Right kidney (tissue), 1 donor: Measurements from ENCODE around the gene BORCS8.
"Not testable (repeated sequence)": the region's sequence is repeated elsewhere in the genome, so short reads cannot be mapped to it uniquely, and the experiment has no call there.

Experiments
- DNase-seq: peaks from one replicate; pipeline ENCODE4 v3.0.0-alpha.2; 2016

The BORCS8 gene

DNA sequence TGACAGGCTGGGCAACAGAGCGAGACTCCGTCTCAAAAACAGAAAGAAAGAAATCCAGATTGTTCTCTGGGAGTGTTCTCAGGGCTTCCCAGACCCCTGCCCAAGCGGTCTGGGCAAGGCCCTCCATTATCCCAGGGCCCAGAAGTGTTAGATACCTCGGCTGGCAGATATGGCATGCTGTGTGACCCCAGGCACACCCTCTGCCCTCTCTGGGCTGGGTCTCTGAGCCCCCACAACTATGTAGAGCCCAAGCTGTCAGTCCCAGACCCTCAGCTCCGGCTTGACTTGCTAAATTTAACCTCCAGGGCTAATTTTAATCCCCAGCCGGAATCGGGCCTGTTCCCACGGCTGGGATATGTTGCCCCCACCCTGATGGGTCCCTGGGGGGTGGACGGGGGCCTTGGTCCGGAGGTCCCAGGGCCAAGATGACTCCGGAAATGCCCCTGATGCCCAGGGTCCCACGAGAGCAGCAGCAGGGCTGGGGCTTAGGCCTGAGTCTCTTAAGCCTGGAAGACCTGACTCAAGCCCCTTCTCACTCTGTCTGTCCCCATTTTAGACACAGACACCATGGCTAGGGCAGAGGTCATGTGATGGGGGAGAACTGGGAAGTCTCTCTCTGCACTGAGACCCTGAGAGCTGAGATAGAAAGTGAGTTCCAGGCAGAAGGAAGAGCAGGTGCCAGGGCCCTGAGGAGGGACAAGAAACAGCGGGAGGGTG, 39.1 kb downstream of the BORCS8 start:
- no peak for DNase-seq

- no peak for DNase-seq
These were observed 40.5 kb downstream of the BORCS8 start for GRCh38 chr19:19151418-19151817.

DNA sequence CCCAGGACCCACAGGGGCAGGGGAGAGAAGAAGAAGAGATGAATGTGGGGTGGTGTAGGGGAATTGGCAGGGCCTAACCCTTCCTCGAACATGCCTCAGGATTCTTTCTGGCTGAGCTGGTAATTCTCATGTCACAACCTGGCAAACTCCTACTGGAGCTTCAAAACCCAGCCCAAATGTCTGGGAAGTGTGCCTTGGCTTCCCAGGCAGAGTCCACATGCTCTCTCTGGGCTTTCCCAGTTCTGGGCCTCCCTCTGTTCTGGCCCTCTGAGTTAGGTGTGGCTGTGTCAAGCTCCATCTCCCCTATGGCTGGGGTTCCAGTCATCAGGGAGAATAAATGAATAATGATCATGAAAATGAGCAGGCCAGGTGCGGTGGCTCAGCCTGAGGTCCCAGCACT, 42.5 kb downstream of the BORCS8 start:
- no peak for DNase-seq

DNA sequence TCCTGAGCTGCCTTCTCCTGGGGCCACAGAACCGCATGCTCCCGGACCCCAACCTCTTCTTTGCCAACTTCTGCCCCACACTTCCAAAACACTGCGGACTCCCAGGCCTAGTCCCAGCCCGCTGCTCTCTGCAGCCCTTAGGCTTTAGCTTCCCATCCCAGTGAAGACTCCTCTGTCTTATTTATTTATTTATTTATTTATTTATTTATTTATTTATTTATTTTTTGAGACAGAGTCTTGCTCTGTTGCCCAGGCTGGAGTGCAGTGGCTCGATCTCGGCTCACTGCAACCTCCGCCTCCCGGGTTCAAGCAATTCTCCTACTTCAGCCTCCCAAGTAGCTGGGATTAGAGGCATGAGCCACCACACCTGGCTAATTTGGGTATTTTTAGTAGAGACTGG, 43.4 kb downstream of the BORCS8 start:
- DNase-seq: not testable (repeated sequence)

DNA sequence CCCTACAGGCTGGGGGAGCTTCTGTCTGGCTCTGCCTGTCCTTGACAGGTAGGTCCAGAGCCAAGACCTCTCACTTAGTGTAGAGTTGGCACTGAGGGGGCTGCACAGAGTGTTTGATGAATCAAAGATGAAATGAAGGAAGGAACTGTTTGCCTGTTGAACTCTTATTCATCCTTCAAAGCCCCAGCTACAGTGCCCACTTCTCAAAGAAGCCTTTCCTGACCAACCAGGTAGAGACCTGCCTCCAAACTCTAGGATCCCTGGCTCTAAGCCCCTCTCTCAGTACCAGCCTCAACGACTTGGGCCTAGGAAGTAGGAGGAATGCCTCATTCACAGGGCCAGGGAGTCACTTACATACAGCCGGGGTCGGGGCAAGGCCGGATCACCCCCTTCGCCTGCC, 44.6 kb downstream of the BORCS8 start:
- DNase-seq: no peak

- no peak for DNase-seq
These were observed 45.1 kb downstream of the BORCS8 start for GRCh38 chr19:19146865-19147264.

- peak; percentile 55 for DNase-seq
These were observed 46.0 kb downstream of the BORCS8 start for GRCh38 chr19:19145684-19146608.

DNA sequence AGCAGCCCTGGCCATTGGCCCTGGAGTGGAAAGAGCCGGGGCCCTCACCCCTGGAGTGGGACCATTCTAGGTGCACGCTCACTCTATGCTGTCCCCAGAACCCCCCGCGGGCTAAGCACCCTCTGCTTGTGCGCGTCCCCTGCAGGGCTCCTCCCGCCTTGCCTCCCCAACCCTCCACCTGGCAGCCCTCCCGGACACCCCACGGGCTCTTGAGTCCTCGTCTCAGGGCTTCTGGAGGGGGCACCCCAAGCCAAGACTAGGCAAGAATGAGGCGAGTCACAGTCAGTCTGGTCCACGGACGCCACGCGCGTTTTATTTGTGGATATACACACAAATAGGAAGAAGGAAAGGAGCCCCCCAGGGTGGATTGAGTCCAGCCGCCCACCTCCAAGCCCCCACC, 46.7 kb downstream of the BORCS8 start:
- DNase-seq: no peak

GRCh38 chr19:19142347-19142746, 49.6 kb downstream of the BORCS8 start:
- DNase-seq: no peak

DNA sequence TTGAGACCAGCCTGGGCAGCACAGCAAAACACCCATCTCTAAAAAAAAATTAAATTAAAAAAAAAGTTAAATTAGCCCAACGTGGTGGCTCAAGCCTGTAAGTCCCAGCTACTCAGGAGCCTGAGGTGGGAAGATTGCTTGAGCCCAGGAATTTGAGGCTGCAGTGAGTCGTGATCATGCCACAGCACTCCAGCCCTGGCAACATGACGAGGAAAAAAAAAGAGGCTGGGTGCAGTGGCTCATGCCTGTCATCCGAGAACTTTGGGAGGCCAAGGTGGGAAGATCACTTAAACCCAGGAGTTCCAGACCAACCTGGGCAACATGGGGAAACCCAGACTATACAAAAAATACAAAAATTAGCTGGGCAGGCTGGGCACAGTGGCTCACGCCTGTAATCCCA, 51.5 kb downstream of the BORCS8 start:
- DNase-seq: no peak

DNA sequence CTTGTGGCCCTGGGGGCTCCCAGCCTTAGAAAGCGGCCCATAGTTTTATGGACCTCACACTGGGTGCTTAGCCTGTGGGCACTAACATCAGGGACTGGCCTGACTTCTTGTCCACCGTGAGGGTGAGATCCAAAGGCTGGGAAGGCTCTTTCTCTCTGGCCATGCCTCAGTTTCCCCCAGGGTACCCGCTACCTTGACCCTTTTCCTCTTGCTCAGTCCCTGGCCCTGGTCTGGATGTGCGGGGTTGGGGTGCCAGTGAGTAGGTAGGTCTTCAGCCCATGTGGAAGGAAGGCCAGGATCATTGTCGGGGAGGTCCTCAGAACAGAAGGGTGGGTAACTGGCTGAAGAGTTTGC, 52.1 kb downstream of the BORCS8 start:
- no peak for DNase-seq

- DNase-seq: peak; percentile 91
These were observed 53.6 kb downstream of the BORCS8 start, which contains the start of gene TMEM161A for GRCh38 chr19:19138109-19138981. TSS of gene TMEM161A (minus strand) at chr19:19138478. CDS start at chr19:19138428, 50 bp downstream.

DNA sequence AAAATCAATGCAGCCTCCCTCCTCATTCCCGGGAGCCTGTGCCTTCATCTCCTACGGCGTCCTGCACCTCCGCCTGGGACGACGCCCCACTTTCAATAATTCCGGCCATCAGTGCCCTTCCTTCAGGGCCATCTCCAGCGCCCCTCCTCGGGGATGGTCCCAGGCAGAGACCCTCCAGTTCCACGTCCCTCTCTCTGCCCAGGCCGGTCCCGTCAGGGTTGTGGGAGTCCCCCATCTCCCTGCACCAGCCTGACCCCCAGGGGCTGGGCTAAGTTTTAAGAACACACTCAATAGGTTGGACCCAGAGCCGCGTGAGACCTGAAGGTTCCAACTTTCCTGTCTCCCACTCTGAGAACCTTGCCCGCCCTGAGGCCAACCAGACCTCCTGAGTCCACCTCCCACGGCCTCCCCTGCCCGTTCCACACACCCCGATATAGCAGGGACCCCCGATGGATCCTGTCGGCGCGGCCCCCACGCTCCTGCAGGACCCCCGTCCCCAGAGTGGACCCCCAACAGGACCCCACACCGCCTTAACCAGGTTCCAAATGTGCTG, 54.3 kb downstream of the BORCS8 start:
- peak; percentile 29 for DNase-seq

DNA sequence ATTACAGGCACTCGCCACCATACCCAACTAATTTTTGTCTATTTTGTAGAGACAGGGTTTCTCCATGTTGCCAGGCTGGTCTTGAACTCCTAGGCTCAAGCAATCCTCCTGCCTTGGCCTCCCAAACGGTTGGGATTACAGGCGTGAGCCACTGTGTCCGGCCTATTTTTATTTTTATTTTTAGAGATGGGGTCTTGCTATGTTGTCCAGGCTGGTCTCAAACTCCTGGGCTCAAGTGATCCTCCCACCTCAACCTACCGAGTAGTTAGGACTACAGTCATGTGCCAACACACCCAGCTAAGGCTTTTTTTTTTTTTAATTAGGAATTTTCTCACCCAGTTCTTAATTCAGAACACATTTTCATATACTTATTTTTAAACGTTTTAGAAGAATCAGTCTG, 56.2 kb downstream of the BORCS8 start:
- DNase-seq: not testable (repeated sequence)

- DNase-seq: peak; percentile 51
These were observed 57.2 kb downstream of the BORCS8 start for GRCh38 chr19:19134687-19135158.

DNA sequence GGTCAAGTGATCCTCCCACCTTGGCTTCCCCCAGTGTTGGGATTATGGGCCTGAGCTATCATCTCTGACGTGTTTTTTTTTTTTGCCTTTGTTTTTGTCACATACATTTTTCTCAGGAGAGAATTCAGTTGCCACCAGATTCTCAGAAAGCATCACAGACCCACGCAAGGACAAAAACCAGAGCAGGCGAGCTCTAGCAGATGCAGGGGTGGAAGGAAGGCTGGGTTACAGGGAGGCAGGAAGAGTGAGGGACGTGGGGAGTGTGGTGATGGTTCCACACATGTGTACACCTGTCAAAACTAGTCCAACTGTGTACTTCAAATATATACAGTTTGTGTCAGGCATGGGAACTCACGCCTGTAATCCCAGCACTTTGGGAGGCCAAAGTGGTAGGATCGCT, 58.0 kb downstream of the BORCS8 start:
- DNase-seq: no peak

GRCh38 chr19:19132912-19133311, 59.0 kb downstream of the BORCS8 start:
- DNase-seq: no peak

DNA sequence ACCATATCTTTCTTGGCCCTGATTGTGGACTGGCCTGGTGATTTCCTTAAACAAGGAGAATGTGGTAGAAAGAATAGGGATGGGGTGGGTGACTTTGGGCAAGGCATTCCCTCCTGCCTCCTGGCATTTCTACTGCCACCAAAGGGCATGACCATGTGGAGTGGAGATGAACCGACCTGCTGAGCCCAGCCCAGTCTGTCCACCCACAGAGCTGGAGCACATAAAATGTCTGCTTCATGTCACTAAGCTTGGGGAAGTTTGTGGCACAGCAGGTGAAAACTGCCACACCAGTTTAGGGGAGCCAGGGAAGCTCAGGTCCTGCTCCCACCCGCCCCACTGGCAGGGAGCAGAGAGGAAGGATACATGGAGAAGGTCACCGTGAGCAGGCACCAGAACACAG, 60.0 kb downstream of the BORCS8 start:
- DNase-seq: no peak
